Measurements from ENCODE around the gene TNFRSF21. TPM values are rescaled to one million over a fixed set of nuclear protein-coding genes. Genes with fewer than 3 reads are reported as not detected.

The TNFRSF21 gene
- total and polyA plus RNA-seq, 2 of the 8 experiments (the other 6 are each of a cell fraction or from before 2014, with no cell fraction given) = 16.4 to 52.7 TPM

GRCh38 chr6:47321577-47321976 lies 11.9 kb upstream of the TNFRSF21 start:
- no peak overlapping the region for H2BK5ac ChIP-seq (ENCODE audit: low read depth, low read length)
- no peak overlapping the region for H3K4ac ChIP-seq (replicated peaks; ENCODE audit: insufficient read length, low read depth, low read length)
- H3K18ac ChIP-seq (ENCODE audit: extremely low read depth, low read length) = no peak overlapping the region
- no peaks in the 10 kb centered on the region for H3K23me2 ChIP-seq (ENCODE audit: low read depth, low read length)
- no peak overlapping the region for H2BK120ac ChIP-seq (replicated peaks; ENCODE audit: low read depth, low read length)
- no peaks in the 10 kb centered on the region for H4K20me1 ChIP-seq (replicated peaks in 1 of 2; ENCODE audit: control insufficient read depth in 1 of 2, insufficient read depth in 2 of 2, low read length in 2 of 2)
- H3K14ac ChIP-seq (ENCODE audit: insufficient read length) = no peak overlapping the region
- no peak overlapping the region for H3K27ac ChIP-seq (ENCODE audit: low read depth, low read length)
- 92% methylated on average over 4 of the region's 4 CpGs; no CpG with 5 or more reads in 1 of the 2 experiments for WGBS, 2 experiments (ENCODE audit: extremely low coverage in 1 of 2, insufficient coverage in 1 of 2, insufficient read length in 1 of 2, insufficient replicate concordance in 2 of 2, low coverage in 1 of 2, low lambda C conversion rate in 2 of 2, missing lambda C conversion rate in 1 of 2)
- no peaks in the 10 kb centered on the region for H3K79me2 ChIP-seq (ENCODE audit: control insufficient read depth in 1 of 2, insufficient read depth in 2 of 2, low read length in 2 of 2)
- H2BK20ac ChIP-seq (ENCODE audit: low read length) = no peak overlapping the region
- H3K9ac ChIP-seq (replicated peaks in 1 of 4; ENCODE audit: extremely low read depth in 1 of 4, low read depth in 3 of 4, low read length in 3 of 4) = no peak overlapping the region
- no peak overlapping the region for H3K56ac ChIP-seq (replicated peaks; ENCODE audit: insufficient read length, low read depth, low read length)
- no peak overlapping the region for H2BK15ac ChIP-seq (ENCODE audit: low read length)
- no peak overlapping the region for H3K4me3 ChIP-seq (ENCODE audit: extremely low read depth in 1 of 4, insufficient read depth in 2 of 4, low read depth in 3 of 4, low read length in 4 of 4)
- DNase-seq (ENCODE audit: low read depth in 1 of 2, low spot score in 2 of 2) (no peak), FAIRE-seq (no peak)
- H4K8ac ChIP-seq (ENCODE audit: extremely low read depth, insufficient read depth, low read length) = no peak overlapping the region
- ChIA-PET CTCF (ENCODE audit: partially characterized antibody) (no interaction called here), POLR2A (ENCODE audit: partially characterized antibody) (no interaction called here)
- no peaks in the 10 kb centered on the region for H3K36me3 ChIP-seq (ENCODE audit: control insufficient read depth in 2 of 4, insufficient read depth in 4 of 4, low read length in 3 of 4)
- no peak overlapping the region for H2BK12ac ChIP-seq (ENCODE audit: low read depth, low read length)
- no peaks in the 10 kb centered on the region for H3K27me3 ChIP-seq (replicated peaks in 1 of 4; ENCODE audit: control insufficient read depth in 3 of 4, extremely low read depth in 1 of 4, insufficient read depth in 3 of 4, low read length in 3 of 4)
- no peak overlapping the region for H3K4me2 ChIP-seq (ENCODE audit: insufficient read depth in 1 of 2, low read depth in 2 of 2, low read length in 2 of 2)
- H3K79me1 ChIP-seq (ENCODE audit: low read depth, low read length) = no peaks in the 10 kb centered on the region
- H3K4me1 ChIP-seq (replicated peaks in 1 of 4; ENCODE audit: control insufficient read depth in 3 of 4, insufficient read depth in 4 of 4, low read length in 3 of 4) = no peaks in the 10 kb centered on the region
- no peak overlapping the region for H2AK5ac ChIP-seq (ENCODE audit: low read depth, low read length)
- H3K23ac ChIP-seq (ENCODE audit: insufficient read length) = no peak overlapping the region
- no peak overlapping the region for H4K91ac ChIP-seq (replicated peaks; ENCODE audit: insufficient read length, low read length)
- H2AFZ ChIP-seq (ENCODE audit: low read length) = no peak overlapping the region
- no peak overlapping the region for H4K5ac ChIP-seq (ENCODE audit: insufficient read length, low read depth, low read length)
- no peaks in the 10 kb centered on the region for H3K9me3 ChIP-seq (ENCODE audit: insufficient read depth in 2 of 2, low read depth in 1 of 2, low read length in 1 of 2)
- TF ChIP-seq EP300 (IDR thresholded peaks at IDR 0.05; ENCODE audit: borderline replicate concordance in 1 of 2, low read depth in 2 of 2, low read length in 2 of 2) (no peak), RFX5 (IDR thresholded peaks at IDR 0.05; ENCODE audit: borderline replicate concordance, low read depth, low read length) (no peak), POLR2AphosphoS5 (IDR thresholded peaks at IDR 0.05; ENCODE audit: low read depth, low read length) (no peak), SAP30 (IDR thresholded peaks at IDR 0.05; ENCODE audit: insufficient read depth, insufficient replicate concordance, low read length) (no peak), YY1 (IDR thresholded peaks at IDR 0.05; ENCODE audit: low read depth, low read length) (no peak), CTBP2 (IDR thresholded peaks at IDR 0.05; ENCODE audit: borderline replicate concordance, insufficient read depth, insufficient read length, low read length) (no peak)
- TF ChIP-seq, protein P1, sequence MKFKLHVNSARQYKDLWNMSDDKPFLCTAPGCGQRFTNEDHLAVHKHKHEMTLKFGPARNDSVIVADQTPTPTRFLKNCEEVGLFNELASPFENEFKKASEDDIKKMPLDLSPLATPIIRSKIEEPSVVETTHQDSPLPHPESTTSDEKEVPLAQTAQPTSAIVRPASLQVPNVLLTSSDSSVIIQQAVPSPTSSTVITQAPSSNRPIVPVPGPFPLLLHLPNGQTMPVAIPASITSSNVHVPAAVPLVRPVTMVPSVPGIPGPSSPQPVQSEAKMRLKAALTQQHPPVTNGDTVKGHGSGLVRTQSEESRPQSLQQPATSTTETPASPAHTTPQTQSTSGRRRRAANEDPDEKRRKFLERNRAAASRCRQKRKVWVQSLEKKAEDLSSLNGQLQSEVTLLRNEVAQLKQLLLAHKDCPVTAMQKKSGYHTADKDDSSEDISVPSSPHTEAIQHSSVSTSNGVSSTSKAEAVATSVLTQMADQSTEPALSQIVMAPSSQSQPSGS (IDR thresholded peaks at IDR 0.05; ENCODE audit: low read length) = no peak
